H9 (cell line): ENCODE data around the gene PTTG1IP. TPM values are rescaled to one million over a fixed set of nuclear protein-coding genes. Genes with fewer than 3 reads are reported as not detected.

Source experiments
- DNase-seq: peaks from one replicate; pipeline ENCODE4 v3.0.0-alpha.2; 2017
- H2AFZ ChIP-seq: one replicate; pipeline ENCODE4 v1.6.1; 2013; ENCODE audit warnings: mild to moderate bottlenecking, low read length, control low read depth, moderate library complexity
- H2AK5ac ChIP-seq: 2 replicates; pipeline ENCODE4 v1.6.1; 2013; ENCODE audit warnings: low read length, control low read depth, mixed read lengths; ENCODE audit not compliant: insufficient read length
- H2BK120ac ChIP-seq: one replicate; pipeline ENCODE4 v1.6.1; 2013; ENCODE audit warnings: low read depth, mild to moderate bottlenecking, low read length, control low read depth, inconsistent platforms; ENCODE audit not compliant: poor library complexity, severe bottlenecking
- H2BK12ac ChIP-seq: 2 replicates; pipeline ENCODE4 v1.6.1; 2013; ENCODE audit warnings: low read length, control low read depth, mixed read lengths, low read depth; ENCODE audit not compliant: insufficient read length
- H2BK15ac ChIP-seq: 2 replicates; pipeline ENCODE4 v1.6.1; 2013; ENCODE audit warnings: low read depth, low read length, control low read depth
- H2BK20ac ChIP-seq: one replicate; pipeline ENCODE4 v1.6.1; 2013; ENCODE audit warnings: low read depth, mild to moderate bottlenecking, low read length, control low read depth, inconsistent platforms; ENCODE audit not compliant: poor library complexity, severe bottlenecking
- H2BK5ac ChIP-seq: 2 replicates; pipeline ENCODE4 v1.6.1; 2013; ENCODE audit warnings: low read length, control low read depth, mixed read lengths; ENCODE audit not compliant: insufficient read length
- H3K14ac ChIP-seq: 2 replicates; pipeline ENCODE4 v1.6.1; 2013; ENCODE audit warnings: low read length, control low read depth; ENCODE audit not compliant: insufficient read depth
- H3K18ac ChIP-seq: 2 replicates; pipeline ENCODE4 v1.6.1; 2013; ENCODE audit warnings: low read depth, mild to moderate bottlenecking, mixed read lengths, low read length, control low read depth; ENCODE audit not compliant: insufficient read length
- H3K23ac ChIP-seq: 2 replicates; pipeline ENCODE4 v1.6.1; 2013; ENCODE audit warnings: low read length, control low read depth, mixed read lengths, low read depth; ENCODE audit not compliant: insufficient read length
- H3K23me2 ChIP-seq: 2 replicates; pipeline ENCODE4 v1.6.1; 2013; ENCODE audit warnings: low read depth, mild to moderate bottlenecking, mixed read lengths, low read length, control low read depth; ENCODE audit not compliant: insufficient read length, poor library complexity, severe bottlenecking
- H3K27ac ChIP-seq: 2 replicates; pipeline ENCODE4 v1.5.1; 2013; ENCODE audit warnings: low read length, control low read depth, mixed read lengths, low read depth; ENCODE audit not compliant: insufficient read length
- H3K27me3 ChIP-seq: 2 replicates; pipeline ENCODE4 v1.6.1; 2013; ENCODE audit warnings: low read length, control low read depth, inconsistent platforms; ENCODE audit not compliant: insufficient read depth
- H3K4ac ChIP-seq: 2 replicates; pipeline ENCODE4 v1.6.1; 2013; ENCODE audit warnings: low read depth, mild to moderate bottlenecking, control low read depth, inconsistent platforms, low read length, moderate library complexity
- H3K4me1 ChIP-seq: 2 replicates; pipeline ENCODE4 v1.6.1; 2013; ENCODE audit warnings: low read length, control low read depth, inconsistent platforms; ENCODE audit not compliant: insufficient read depth
- H3K4me2 ChIP-seq: 2 replicates; pipeline ENCODE4 v1.6.1; 2013; ENCODE audit warnings: low read length, control low read depth, mixed read lengths; ENCODE audit not compliant: insufficient read length, insufficient read depth
- H3K56ac ChIP-seq: 2 replicates; pipeline ENCODE4 v1.6.1; 2013; ENCODE audit warnings: low read depth, mild to moderate bottlenecking, mixed read lengths, low read length, control low read depth; ENCODE audit not compliant: insufficient read length
- H3K79me1 ChIP-seq: 2 replicates; pipeline ENCODE4 v1.6.1; 2013; ENCODE audit warnings: low read depth, mild to moderate bottlenecking, moderate library complexity, low read length, control low read depth, inconsistent platforms; ENCODE audit not compliant: insufficient read depth, poor library complexity, severe bottlenecking
- H3K79me2 ChIP-seq: 2 replicates; pipeline ENCODE4 v1.6.1; 2013; ENCODE audit warnings: low read length, control low read depth, inconsistent platforms; ENCODE audit not compliant: insufficient read depth
- H3K9ac ChIP-seq: 2 replicates; pipeline ENCODE4 v1.6.1; 2013; ENCODE audit warnings: low read length, control low read depth, mixed read lengths; ENCODE audit not compliant: insufficient read length; ENCODE audit errors: extremely low read depth
- H3K9me3 ChIP-seq: one replicate; pipeline ENCODE4 v1.6.1; 2013; ENCODE audit warnings: low read depth, low read length, inconsistent platforms; ENCODE audit not compliant: control insufficient read depth
- H3T11ph ChIP-seq: one replicate; pipeline ENCODE4 v1.6.1; 2013; ENCODE audit warnings: mild to moderate bottlenecking, low read length, control low read depth, inconsistent platforms
- H4K20me1 ChIP-seq: one replicate; pipeline ENCODE4 v1.6.1; 2013; ENCODE audit not compliant: control insufficient read depth, insufficient read length, insufficient read depth
- H4K5ac ChIP-seq: 2 replicates; pipeline ENCODE4 v1.6.1; 2013; ENCODE audit warnings: low read depth, mild to moderate bottlenecking, mixed read lengths, low read length, control low read depth; ENCODE audit not compliant: insufficient read length
- H4K8ac ChIP-seq: replicated peaks from 2 replicates; pipeline ENCODE4 v1.6.1; 2013; ENCODE audit warnings: low read length, control low read depth, mixed read lengths, low read depth; ENCODE audit not compliant: insufficient read length
- H4K91ac ChIP-seq: 2 replicates; pipeline ENCODE4 v1.6.1; 2013; ENCODE audit warnings: low read depth, mild to moderate bottlenecking, moderate library complexity, mixed read lengths, low read length, control low read depth; ENCODE audit not compliant: insufficient read length
- H3K27ac Mint-ChIP-seq, 3 experiments: 2 replicates in 2 of 3; 3 replicates in 1 of 3; pipeline ENCODE4 v1.8.0; 2020 to 2021; ENCODE audit warnings: mixed read lengths in 3 of 3, mild to moderate bottlenecking in 1 of 3, moderate library complexity in 1 of 3
- H3K27me3 Mint-ChIP-seq: 2 replicates; pipeline ENCODE4 v1.8.0; 2021; ENCODE audit warnings: low read depth, mild to moderate bottlenecking, moderate library complexity, mixed read lengths
- H3K36me3 Mint-ChIP-seq, 3 experiments: 2 replicates in 2 of 3; 3 replicates in 1 of 3; pipeline ENCODE4 v1.8.0; 2020 to 2021; ENCODE audit warnings: low read depth in 3 of 3, mixed read lengths in 3 of 3; ENCODE audit not compliant: insufficient read depth in 1 of 3
- H3K4me1 Mint-ChIP-seq, 2 experiments: 2 replicates each; pipeline ENCODE4 v1.8.0; 2020; ENCODE audit warnings: mixed read lengths in 2 of 2
- H3K4me3 Mint-ChIP-seq, 2 experiments: 2 replicates in 1 of 2; 3 replicates in 1 of 2; pipeline ENCODE4 v1.8.0; 2020 to 2021; ENCODE audit warnings: mild to moderate bottlenecking in 2 of 2, mixed read lengths in 2 of 2, moderate library complexity in 1 of 2
- H3K9me3 Mint-ChIP-seq, 2 experiments: 2 replicates in 1 of 2; 3 replicates in 1 of 2; pipeline ENCODE4 v1.8.0; 2020; ENCODE audit warnings: mild to moderate bottlenecking in 2 of 2, mixed read lengths in 2 of 2, moderate library complexity in 1 of 2
- WGBS: extraction: QIAGEN DNeasy Blood & Tissue Kit; methylation state at CpG from one replicate; pipeline ENCODE4 v1.1.7; 2013; ENCODE audit warnings: missing lambda C conversion rate, low lambda C conversion rate, mixed read lengths; ENCODE audit not compliant: insufficient read length; ENCODE audit errors: extremely low coverage; 5-methylcytosine and 5-hydroxymethylcytosine counted together
- total RNA-seq: library from RNA; stranded (reverse); gene quantifications from 2 replicates; pipeline ENCODE4 v1.2.1, GENCODE V29; 2021
- TF ChIP-seq, protein P1 (sequence below): fragments of 200-600 bp; sonication (generic); conservative IDR thresholded peaks from 3 replicates; pipeline ENCODE4 v1.8.0; 2021; ENCODE audit warnings: antibody characterized with exemption, mild to moderate bottlenecking

Gene PTTG1IP
- total RNA-seq, 1 experiment from 2014 or later = 107 TPM

DNA sequence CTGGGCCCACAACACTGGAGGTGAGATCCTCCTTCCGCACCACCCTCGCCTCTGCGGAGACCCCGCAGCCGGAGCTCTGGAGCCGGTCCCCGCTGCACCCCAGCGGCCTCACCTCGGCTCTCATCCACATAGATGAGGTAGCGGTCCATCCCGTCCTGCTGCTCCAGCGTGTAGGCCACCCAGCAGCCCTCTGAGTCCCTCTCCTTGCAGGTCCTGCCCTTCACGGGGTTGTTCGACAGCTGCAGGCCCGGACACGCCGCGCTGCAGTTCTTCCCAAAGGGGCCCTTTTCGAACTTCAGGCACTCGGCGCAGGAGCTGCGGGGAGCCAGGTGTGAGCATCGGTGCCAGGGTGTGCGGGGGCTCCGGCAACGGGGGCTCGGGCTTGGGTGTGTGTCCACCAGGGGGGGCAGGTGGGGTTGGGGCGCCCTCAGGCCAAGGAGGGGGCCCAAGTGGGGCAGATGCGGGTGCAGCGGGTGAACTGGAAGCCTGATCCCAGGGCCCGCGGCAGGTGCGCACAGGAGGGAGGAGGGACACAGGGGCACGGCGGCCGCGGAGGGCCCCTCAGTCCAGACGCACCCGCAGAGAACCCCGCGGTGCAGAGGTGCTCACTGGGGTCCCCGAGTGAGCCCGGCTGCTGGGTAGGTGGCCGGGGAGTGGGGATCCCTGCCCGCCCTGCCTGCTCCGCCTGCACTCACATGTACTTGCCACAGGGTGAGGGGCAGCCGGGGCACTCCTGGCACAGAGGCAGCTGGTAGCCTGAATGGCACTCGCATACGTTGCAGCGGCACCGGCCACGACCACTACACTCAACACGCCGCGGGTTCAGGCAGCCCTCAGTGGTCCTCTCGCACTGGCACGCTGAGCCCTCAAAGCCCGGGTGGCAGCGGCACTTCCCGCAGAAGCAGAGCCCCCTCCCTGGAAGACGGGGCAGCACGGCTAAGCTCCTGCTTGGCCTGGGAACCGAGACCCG lies 15.4 kb upstream of the PTTG1IP start:
- Histone ChIP-seq H3K79me1 (no peaks in the 10 kb centered on the region), H4K5ac (no peak overlapping the region), H2BK120ac (no peak overlapping the region), H2BK15ac (no peak overlapping the region), H3K4me1 (no peaks in the 10 kb centered on the region), H2AK5ac (no peak overlapping the region), H3K23me2 (no peaks in the 10 kb centered on the region), H3K79me2 (no peaks in the 10 kb centered on the region), H3T11ph (no peak overlapping the region), H3K4ac (no peak overlapping the region), H3K9ac (no peak overlapping the region), H2BK20ac (no peak overlapping the region), H2BK12ac (no peak overlapping the region), H4K91ac (no peak overlapping the region), H3K23ac (no peak overlapping the region), H3K27ac (no peak overlapping the region), H3K4me2 (no peak overlapping the region), H3K14ac (no peak overlapping the region), H3K18ac (no peak overlapping the region), H4K8ac (no peak overlapping the region), H2AFZ (no peak overlapping the region), H3K9me3 (no peaks in the 10 kb centered on the region), H2BK5ac (no peak overlapping the region), H4K20me1 (no peaks in the 10 kb centered on the region), H3K56ac (no peak overlapping the region), H3K27me3 (no peaks in the 10 kb centered on the region)
- no peak overlapping the region for H3K4me3 Mint-ChIP-seq
- DNase-seq = no peak
- H3K27ac Mint-ChIP-seq = no peak overlapping the region
- H3K36me3 Mint-ChIP-seq = no peaks in the 10 kb centered on the region
- WGBS = no CpG with 5 or more reads among the region's 64 CpGs
- 0 out of 4 replicates have a peak, but pooled peaks cover 0 to 3% of the 10 kb centered on the region in 2 experiments for H3K4me1 Mint-ChIP-seq
- TF ChIP-seq, protein P1, sequence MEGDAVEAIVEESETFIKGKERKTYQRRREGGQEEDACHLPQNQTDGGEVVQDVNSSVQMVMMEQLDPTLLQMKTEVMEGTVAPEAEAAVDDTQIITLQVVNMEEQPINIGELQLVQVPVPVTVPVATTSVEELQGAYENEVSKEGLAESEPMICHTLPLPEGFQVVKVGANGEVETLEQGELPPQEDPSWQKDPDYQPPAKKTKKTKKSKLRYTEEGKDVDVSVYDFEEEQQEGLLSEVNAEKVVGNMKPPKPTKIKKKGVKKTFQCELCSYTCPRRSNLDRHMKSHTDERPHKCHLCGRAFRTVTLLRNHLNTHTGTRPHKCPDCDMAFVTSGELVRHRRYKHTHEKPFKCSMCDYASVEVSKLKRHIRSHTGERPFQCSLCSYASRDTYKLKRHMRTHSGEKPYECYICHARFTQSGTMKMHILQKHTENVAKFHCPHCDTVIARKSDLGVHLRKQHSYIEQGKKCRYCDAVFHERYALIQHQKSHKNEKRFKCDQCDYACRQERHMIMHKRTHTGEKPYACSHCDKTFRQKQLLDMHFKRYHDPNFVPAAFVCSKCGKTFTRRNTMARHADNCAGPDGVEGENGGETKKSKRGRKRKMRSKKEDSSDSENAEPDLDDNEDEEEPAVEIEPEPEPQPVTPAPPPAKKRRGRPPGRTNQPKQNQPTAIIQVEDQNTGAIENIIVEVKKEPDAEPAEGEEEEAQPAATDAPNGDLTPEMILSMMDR = no peak; the same call in 2 of the 3 replicates
- peaks cover 10% of the 10 kb centered on the region for H3K27me3 Mint-ChIP-seq
- no peaks in the 10 kb centered on the region; a peak in 1 of 5 replicates for H3K9me3 Mint-ChIP-seq
